ENCODE data around the gene PPM1N. TPM values are rescaled to one million over a fixed set of nuclear protein-coding genes. Genes with fewer than 3 reads are reported as not detected.

The PPM1N gene
- total and polyA plus RNA-seq, 2 of the 13 experiments (the other 11 are each of a cell fraction or from before 2014, with no cell fraction given), result 0.31 to 1.8 TPM

DNA sequence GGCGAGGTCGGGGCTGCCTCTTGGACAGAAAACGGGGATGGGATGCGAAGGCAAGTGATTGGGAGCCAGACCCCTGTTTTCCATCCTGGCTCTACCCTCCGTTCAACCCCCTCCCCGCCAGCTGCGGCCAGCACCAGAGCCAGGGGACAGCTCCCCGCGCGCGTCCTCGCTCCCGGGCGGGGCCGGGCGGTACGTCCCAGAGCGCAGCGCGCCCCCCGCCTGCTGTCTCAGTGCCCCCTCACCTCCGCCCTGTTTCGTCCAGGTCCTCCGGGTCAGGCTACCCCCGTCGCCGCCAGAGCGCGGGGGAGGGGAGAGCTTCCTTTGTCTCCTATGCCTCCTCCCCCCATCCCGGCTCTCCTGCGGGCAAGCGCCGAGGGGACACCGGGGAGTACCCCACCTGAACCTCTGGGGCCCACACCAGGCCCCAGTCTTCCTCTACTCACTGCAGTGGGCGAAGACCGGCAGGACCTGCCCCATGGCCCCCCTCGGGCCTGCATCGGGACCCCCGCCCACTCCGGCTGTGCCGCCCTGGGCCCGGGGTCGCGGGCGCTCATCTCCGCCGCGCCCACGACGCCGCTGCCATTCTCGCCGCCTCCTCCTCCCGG is 1.8 kb upstream of the PPM1N start (continued):
- TF ChIP-seq, protein P1, sequence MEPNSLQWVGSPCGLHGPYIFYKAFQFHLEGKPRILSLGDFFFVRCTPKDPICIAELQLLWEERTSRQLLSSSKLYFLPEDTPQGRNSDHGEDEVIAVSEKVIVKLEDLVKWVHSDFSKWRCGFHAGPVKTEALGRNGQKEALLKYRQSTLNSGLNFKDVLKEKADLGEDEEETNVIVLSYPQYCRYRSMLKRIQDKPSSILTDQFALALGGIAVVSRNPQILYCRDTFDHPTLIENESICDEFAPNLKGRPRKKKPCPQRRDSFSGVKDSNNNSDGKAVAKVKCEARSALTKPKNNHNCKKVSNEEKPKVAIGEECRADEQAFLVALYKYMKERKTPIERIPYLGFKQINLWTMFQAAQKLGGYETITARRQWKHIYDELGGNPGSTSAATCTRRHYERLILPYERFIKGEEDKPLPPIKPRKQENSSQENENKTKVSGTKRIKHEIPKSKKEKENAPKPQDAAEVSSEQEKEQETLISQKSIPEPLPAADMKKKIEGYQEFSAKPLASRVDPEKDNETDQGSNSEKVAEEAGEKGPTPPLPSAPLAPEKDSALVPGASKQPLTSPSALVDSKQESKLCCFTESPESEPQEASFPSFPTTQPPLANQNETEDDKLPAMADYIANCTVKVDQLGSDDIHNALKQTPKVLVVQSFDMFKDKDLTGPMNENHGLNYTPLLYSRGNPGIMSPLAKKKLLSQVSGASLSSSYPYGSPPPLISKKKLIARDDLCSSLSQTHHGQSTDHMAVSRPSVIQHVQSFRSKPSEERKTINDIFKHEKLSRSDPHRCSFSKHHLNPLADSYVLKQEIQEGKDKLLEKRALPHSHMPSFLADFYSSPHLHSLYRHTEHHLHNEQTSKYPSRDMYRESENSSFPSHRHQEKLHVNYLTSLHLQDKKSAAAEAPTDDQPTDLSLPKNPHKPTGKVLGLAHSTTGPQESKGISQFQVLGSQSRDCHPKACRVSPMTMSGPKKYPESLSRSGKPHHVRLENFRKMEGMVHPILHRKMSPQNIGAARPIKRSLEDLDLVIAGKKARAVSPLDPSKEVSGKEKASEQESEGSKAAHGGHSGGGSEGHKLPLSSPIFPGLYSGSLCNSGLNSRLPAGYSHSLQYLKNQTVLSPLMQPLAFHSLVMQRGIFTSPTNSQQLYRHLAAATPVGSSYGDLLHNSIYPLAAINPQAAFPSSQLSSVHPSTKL (CRISPR knock-in tag; IDR thresholded peaks at IDR 0.05), result peak; percentile 60
- TF ChIP-seq REXO4 (CRISPR knock-in tag; IDR thresholded peaks at IDR 0.05; ENCODE audit: borderline replicate concordance) (peak; percentile 50; the same call in 1 of the 2 replicates), TARDBP (CRISPR knock-in tag; IDR thresholded peaks at IDR 0.05) (no peak), HNRNPK (IDR thresholded peaks at IDR 0.05; ENCODE audit: low read depth, low read length, poor library complexity, severe bottlenecking) (peak; percentile 48), ZNF7 (CRISPR knock-in tag; IDR thresholded peaks at IDR 0.05) (0 out of 2 replicates have a peak, but pooled peaks have one; percentile 23), RELA (CRISPR knock-in tag; IDR thresholded peaks at IDR 0.05) (0 out of 2 replicates have a peak, but pooled peaks have one; percentile 43), SETDB1 (CRISPR knock-in tag; IDR thresholded peaks at IDR 0.05; ENCODE audit: borderline replicate concordance) (no peak), RNF2 (conservative IDR thresholded peaks at IDR 0.05; ENCODE audit: low read depth) (no peak), IRF2 (CRISPR knock-in tag; IDR thresholded peaks at IDR 0.05) (peak; percentile 61; the same call in 1 of the 2 replicates)
- TF ChIP-seq, protein P2, sequence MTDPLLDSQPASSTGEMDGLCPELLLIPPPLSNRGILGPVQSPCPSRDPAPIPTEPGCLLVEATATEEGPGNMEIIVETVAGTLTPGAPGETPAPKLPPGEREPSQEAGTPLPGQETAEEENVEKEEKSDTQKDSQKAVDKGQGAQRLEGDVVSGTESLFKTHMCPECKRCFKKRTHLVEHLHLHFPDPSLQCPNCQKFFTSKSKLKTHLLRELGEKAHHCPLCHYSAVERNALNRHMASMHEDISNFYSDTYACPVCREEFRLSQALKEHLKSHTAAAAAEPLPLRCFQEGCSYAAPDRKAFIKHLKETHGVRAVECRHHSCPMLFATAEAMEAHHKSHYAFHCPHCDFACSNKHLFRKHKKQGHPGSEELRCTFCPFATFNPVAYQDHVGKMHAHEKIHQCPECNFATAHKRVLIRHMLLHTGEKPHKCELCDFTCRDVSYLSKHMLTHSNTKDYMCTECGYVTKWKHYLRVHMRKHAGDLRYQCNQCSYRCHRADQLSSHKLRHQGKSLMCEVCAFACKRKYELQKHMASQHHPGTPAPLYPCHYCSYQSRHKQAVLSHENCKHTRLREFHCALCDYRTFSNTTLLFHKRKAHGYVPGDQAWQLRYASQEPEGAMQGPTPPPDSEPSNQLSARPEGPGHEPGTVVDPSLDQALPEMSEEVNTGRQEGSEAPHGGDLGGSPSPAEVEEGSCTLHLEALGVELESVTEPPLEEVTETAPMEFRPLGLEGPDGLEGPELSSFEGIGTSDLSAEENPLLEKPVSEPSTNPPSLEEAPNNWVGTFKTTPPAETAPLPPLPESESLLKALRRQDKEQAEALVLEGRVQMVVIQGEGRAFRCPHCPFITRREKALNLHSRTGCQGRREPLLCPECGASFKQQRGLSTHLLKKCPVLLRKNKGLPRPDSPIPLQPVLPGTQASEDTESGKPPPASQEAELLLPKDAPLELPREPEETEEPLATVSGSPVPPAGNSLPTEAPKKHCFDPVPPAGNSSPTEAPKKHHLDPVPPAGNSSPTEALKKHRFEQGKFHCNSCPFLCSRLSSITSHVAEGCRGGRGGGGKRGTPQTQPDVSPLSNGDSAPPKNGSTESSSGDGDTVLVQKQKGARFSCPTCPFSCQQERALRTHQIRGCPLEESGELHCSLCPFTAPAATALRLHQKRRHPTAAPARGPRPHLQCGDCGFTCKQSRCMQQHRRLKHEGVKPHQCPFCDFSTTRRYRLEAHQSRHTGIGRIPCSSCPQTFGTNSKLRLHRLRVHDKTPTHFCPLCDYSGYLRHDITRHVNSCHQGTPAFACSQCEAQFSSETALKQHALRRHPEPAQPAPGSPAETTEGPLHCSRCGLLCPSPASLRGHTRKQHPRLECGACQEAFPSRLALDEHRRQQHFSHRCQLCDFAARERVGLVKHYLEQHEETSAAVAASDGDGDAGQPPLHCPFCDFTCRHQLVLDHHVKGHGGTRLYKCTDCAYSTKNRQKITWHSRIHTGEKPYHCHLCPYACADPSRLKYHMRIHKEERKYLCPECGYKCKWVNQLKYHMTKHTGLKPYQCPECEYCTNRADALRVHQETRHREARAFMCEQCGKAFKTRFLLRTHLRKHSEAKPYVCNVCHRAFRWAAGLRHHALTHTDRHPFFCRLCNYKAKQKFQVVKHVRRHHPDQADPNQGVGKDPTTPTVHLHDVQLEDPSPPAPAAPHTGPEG (CRISPR knock-in tag; IDR thresholded peaks at IDR 0.05), result peak; percentile 67; the same call in 1 of the 2 replicates
- TF ChIP-seq, protein P3, sequence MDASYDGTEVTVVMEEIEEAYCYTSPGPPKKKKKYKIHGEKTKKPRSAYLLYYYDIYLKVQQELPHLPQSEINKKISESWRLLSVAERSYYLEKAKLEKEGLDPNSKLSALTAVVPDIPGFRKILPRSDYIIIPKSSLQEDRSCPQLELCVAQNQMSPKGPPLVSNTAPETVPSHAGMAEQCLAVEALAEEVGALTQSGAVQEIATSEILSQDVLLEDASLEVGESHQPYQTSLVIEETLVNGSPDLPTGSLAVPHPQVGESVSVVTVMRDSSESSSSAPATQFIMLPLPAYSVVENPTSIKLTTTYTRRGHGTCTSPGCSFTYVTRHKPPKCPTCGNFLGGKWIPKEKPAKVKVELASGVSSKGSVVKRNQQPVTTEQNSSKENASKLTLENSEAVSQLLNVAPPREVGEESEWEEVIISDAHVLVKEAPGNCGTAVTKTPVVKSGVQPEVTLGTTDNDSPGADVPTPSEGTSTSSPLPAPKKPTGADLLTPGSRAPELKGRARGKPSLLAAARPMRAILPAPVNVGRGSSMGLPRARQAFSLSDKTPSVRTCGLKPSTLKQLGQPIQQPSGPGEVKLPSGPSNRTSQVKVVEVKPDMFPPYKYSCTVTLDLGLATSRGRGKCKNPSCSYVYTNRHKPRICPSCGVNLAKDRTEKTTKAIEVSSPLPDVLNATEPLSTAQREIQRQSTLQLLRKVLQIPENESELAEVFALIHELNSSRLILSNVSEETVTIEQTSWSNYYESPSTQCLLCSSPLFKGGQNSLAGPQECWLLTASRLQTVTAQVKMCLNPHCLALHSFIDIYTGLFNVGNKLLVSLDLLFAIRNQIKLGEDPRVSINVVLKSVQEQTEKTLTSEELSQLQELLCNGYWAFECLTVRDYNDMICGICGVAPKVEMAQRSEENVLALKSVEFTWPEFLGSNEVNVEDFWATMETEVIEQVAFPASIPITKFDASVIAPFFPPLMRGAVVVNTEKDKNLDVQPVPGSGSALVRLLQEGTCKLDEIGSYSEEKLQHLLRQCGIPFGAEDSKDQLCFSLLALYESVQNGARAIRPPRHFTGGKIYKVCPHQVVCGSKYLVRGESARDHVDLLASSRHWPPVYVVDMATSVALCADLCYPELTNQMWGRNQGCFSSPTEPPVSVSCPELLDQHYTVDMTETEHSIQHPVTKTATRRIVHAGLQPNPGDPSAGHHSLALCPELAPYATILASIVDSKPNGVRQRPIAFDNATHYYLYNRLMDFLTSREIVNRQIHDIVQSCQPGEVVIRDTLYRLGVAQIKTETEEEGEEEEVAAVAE (CRISPR knock-in tag; IDR thresholded peaks at IDR 0.05; ENCODE audit: borderline replicate concordance), result 0 out of 2 replicates have a peak, but pooled peaks have one; percentile 56
- TF ChIP-seq, protein P4, sequence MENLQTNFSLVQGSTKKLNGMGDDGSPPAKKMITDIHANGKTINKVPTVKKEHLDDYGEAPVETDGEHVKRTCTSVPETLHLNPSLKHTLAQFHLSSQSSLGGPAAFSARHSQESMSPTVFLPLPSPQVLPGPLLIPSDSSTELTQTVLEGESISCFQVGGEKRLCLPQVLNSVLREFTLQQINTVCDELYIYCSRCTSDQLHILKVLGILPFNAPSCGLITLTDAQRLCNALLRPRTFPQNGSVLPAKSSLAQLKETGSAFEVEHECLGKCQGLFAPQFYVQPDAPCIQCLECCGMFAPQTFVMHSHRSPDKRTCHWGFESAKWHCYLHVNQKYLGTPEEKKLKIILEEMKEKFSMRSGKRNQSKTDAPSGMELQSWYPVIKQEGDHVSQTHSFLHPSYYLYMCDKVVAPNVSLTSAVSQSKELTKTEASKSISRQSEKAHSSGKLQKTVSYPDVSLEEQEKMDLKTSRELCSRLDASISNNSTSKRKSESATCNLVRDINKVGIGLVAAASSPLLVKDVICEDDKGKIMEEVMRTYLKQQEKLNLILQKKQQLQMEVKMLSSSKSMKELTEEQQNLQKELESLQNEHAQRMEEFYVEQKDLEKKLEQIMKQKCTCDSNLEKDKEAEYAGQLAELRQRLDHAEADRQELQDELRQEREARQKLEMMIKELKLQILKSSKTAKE (CRISPR knock-in tag; IDR thresholded peaks at IDR 0.05; ENCODE audit: borderline replicate concordance), result peak; percentile 57; the same call in 1 of the 2 replicates
